IMR-90 (cell line): ENCODE results near the gene C7orf25.

Source experiments
- BHLHE40 ChIP-seq: fragments of 150-350 bp; IDR thresholded peaks from 2 replicates; pipeline ENCODE4 v1.6.1; 2016; ENCODE audit warnings: mild to moderate bottlenecking, low read depth, low read length
- CEBPB ChIP-seq: IDR thresholded peaks from 2 replicates; pipeline ENCODE4 v1.6.1; 2012; ENCODE audit warnings: low read depth, low read length, improper control_type of control experiment
- CHD1 ChIP-seq: IDR thresholded peaks from 2 replicates; pipeline ENCODE4 v1.6.1; 2012; ENCODE audit warnings: low read depth, low read length, improper control_type of control experiment
- CTCF ChIP-seq: conservative IDR thresholded peaks from 2 replicates; pipeline ENCODE4 v1.5.1; 2012; ENCODE audit warnings: mild to moderate bottlenecking, low read depth, low read length, improper control_type of control experiment
- ELK1 ChIP-seq: fragments of 150-350 bp; IDR thresholded peaks from 2 replicates; pipeline ENCODE4 v1.6.1; 2016; ENCODE audit warnings: low read depth, mild to moderate bottlenecking, low read length, moderate library complexity, borderline replicate concordance
- FOS ChIP-seq: fragments of 150-350 bp; IDR thresholded peaks from 2 replicates; pipeline ENCODE4 v1.6.1; 2016; ENCODE audit warnings: low read depth, low read length
- MAFK ChIP-seq: IDR thresholded peaks from 2 replicates; pipeline ENCODE4 v1.6.1; 2012; ENCODE audit warnings: low read depth, low read length, improper control_type of control experiment
- MXI1 ChIP-seq: IDR thresholded peaks from 2 replicates; pipeline ENCODE4 v1.6.1; 2012; ENCODE audit warnings: low read depth, mild to moderate bottlenecking, low read length, moderate library complexity, borderline replicate concordance
- POLR2A ChIP-seq: IDR thresholded peaks from 2 replicates; pipeline ENCODE4 v1.6.1; 2012; ENCODE audit warnings: mild to moderate bottlenecking, low read depth, low read length
- RAD21 ChIP-seq: IDR thresholded peaks from 2 replicates; pipeline ENCODE4 v1.6.1; 2012; ENCODE audit warnings: low read length, improper control_type of control experiment
- RCOR1 ChIP-seq: IDR thresholded peaks from 2 replicates; pipeline ENCODE4 v1.6.1; 2012; ENCODE audit warnings: mild to moderate bottlenecking, low read length, improper control_type of control experiment; ENCODE audit not compliant: insufficient replicate concordance
- USF2 ChIP-seq: fragments of 150-350 bp; IDR thresholded peaks from 2 replicates; pipeline ENCODE4 v1.6.1; 2017; ENCODE audit warnings: mild to moderate bottlenecking, antibody characterized with exemption, low read length, low read depth

- TF ChIP-seq RAD21, result no peak
- TF ChIP-seq CTCF, result no peak
- TF ChIP-seq POLR2A, result no peak
- no peak for TF ChIP-seq CHD1
- TF ChIP-seq USF2, result no peak
- no peak for TF ChIP-seq FOS
- no peak for TF ChIP-seq ELK1
- TF ChIP-seq BHLHE40, result no peak
- TF ChIP-seq MXI1, result no peak
- no peak for TF ChIP-seq RCOR1
- no peak for TF ChIP-seq CEBPB
- no peak for TF ChIP-seq MAFK
Measured at GRCh38 chr7:42869131-42870020, 42.5 kb downstream of the C7orf25 start.
